Iris pigment epithelial cell (primary cell): ENCODE data around the gene PEAR1.

Experiments used
- DNase-seq: peaks from one replicate; pipeline ENCODE4 v3.0.0-alpha.2; 2011; ENCODE audit warnings: low read depth

Gene PEAR1

DNA sequence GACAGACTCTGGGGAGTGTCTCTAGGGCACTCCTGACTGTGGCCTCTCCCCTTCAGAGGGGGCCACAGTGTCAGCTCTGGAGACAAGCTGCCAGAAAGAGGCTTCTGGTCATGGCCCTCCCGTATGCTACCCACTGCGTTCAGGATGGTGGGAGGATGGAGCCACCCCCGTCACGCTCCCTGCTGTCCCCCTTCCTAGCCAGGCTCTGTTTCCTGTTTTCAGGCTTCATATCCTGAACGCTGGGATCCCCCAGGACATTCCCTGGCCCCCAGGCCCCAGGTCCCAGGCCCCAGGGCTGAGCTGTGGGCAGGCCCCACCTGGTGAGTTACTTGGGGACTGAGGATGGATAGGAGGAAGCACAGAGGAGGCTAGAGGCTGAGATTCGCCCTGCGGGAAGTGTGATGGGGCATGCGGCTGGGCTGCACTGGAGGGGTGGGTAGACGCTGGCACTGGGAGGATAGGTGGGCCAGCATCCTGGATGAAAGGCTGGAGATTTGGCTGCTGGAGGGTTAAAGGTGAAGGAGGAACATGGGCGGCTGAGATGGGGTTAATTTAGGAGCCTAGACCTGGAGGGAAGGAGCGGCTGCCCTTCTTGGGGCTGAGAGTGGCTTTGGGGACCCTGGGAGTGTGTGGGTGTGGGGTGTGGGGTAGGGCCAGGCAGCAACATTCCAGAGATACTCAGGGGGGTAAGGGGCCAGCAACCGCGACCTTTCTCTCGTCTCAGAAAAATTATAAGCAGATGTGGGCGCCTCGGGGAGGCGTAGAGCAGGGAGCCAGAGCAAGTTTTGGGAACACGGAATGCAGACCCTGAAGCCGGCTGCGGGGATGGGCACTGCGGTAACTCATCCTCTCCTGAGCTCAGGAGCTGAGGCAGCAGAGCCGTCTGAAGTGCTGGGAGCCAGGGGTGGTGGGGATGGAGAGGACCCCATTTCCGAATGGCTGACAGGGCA, 8.7 kb downstream of the PEAR1 start:
- no peak for DNase-seq

DNA sequence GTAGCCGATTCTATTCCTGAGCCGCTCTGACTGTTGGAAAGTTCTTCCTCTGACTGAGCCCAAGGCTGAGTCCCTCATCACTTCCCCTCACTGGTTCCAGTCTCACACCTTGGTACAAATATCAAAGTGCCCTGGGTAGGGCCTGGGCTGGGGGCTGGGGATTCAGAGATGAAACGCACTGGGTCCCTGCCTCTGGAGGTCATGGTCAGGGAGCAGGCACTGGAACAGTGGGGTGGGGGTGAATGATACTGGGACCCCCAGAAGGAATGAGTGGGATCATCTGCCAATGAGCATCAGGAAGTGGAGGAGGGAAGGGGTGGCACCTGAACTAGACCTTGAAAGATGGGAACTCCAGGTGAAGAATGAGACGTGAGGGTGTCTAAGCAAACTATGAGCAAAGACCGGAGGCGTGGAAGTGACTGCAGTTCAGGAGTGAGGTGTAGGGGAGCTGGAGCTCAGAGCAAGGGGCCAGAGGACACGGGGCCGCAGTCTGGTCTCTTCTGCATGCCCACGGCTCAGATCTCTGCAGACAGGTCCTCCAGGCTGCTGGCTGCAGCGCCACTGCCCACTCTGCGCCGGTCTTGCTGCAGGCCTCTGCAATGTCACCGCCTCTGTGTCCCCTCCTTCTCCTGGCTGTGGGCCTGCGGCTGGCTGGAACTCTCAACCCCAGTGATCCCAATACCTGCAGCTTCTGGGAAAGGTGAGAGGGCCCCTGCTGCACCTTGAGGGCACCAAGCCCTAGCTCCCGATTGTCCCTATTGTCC, 10.0 kb downstream of the PEAR1 start:
- no peak for DNase-seq

DNA sequence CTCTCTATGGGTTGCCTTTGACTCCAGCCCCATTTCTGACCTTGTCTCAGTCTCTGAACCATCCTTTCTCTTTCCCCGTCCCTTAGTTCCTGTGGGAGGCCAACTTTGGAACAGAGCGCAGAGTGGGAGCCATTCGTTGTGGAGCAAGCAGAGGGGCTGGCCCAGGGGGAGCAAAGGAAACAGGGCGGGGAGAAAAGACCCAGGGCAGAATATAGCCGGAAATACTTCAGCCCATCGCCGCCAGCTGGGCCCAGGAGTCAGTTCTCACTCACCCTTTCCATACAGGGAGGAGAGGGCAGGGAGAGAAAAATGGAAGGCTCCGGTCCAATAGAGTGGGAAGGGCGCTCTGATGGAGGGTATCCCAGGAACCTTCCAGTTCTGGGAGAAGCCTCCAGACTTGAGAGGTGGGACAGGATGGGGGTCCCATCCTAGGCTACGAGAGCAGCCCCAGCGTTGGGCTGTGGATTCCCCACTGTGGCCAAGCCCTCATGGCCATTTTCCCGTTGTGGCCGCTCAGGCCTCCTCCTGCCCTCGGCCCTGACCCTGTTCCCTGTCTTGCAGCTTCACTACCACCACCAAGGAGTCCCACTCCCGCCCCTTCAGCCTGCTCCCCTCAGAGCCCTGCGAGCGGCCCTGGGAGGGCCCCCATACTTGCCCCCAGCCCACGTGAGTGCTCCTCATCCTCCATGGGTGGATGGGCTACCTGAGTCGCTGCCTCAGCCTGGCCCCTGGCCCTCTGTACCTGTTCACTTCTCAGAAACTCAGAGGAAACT, 10.9 kb downstream of the PEAR1 start:
- DNase-seq: no peak

DNA sequence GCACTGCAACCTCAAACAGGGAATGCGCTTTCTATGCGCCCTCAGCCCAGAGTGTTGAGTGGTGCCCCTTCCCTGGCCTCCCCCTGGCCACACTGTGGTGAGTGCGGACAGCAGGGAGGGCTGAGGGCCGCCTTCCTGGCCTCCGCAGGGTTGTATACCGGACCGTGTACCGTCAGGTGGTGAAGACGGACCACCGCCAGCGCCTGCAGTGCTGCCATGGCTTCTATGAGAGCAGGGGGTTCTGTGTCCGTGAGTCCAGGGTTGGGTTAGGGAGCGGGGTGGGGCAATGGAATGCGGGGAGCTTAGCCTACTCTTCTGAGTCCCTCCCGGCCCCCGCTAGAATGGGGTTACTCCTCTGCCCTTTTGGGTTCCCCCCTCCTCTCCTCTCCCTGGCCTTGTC, 11.7 kb downstream of the PEAR1 start:
- no peak for DNase-seq

DNA sequence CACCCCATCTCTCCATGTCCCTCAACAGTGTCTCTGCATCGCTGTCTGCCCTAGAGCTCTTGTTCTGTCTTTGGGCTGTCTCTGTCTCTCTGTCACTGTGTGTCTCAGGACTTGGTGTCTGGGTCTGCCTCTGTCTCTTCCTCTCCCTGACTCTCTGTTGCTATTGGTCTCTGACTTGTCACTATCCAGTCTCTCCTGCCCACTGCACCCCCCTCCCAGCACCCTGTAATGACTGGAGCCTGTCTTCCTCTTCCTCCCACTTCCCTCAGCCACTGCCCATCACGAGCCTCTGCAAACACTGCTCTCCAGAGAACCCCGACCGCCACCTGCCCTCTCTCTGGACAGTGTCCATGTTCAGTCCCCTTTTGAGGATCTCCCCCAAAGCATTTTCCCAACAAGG, 12.1 kb downstream of the PEAR1 start:
- no peak for DNase-seq

DNA sequence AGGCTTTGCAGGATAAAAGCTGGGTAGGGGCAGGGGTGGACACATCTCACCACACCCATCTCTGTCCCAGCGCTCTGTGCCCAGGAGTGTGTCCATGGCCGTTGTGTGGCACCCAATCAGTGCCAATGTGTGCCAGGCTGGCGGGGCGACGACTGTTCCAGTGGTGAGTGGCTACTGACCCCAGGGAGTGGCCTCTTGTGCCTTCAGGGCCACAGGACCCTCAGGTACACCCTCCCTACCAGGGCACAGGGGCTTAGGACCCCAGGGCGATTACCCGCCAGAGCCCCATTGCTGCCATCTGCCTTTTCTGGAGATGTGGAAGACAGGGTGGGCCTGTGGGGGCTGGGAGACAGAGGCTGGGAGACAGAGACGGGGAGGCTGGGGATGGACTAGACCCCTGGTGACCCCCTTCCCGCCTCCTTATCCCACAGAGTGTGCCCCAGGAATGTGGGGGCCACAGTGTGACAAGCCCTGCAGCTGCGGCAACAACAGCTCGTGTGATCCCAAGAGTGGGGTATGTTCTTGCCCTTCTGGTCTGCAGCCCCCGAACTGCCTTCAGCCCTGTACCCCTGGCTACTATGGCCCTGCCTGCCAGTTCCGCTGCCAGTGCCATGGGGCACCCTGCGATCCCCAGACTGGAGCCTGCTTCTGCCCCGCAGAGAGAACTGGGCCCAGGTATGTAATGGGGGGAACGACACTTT, 12.8 kb downstream of the PEAR1 start:
- no peak for DNase-seq

DNA sequence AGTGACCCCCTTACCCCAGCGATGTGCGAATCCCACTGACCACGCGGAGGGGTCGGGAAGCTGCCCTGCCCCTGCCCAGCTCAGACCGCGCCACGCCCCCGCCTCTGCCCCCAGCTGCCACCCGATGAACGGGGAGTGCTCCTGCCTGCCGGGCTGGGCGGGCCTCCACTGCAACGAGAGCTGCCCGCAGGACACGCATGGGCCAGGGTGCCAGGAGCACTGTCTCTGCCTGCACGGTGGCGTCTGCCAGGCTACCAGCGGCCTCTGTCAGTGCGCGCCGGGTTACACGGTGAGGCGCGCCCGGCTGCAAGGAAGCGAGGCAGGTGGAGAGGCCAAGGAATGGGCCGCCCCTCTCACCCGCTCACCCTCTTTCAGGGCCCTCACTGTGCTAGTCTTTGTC, 15.0 kb downstream of the PEAR1 start:
- no peak for DNase-seq

DNA sequence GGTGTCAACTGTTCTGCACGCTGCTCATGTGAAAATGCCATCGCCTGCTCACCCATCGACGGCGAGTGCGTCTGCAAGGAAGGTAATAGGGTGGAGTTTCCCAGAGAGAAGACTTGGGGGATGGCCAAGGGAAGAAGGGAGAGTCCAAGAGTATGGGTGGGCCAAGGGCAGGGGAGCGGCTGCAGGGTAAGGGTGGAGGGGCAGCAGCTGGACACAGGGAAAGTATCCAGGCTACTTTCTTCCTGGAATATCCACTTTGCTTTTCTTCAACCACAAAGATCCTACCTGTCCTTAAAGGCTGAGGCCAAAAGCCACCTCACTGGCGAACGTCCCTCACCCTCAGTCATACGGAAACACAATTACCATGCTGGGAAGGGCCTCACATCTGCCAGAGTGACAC, 15.4 kb downstream of the PEAR1 start:
- no peak for DNase-seq

DNA sequence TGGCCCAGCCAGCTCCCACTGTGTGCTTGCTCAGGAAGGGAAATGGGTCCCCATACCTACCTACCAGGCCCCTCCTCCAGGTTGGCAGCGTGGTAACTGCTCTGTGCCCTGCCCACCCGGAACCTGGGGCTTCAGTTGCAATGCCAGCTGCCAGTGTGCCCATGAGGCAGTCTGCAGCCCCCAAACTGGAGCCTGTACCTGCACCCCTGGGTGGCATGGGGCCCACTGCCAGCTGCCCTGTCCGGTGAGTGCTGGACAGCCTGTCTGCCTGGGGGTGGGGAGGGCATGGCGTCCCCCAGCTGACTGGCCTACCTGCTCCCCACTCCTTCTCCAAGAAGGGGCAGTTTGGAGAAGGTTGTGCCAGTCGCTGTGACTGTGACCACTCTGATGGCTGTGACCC, 16.2 kb downstream of the PEAR1 start:
- no peak for DNase-seq

DNA sequence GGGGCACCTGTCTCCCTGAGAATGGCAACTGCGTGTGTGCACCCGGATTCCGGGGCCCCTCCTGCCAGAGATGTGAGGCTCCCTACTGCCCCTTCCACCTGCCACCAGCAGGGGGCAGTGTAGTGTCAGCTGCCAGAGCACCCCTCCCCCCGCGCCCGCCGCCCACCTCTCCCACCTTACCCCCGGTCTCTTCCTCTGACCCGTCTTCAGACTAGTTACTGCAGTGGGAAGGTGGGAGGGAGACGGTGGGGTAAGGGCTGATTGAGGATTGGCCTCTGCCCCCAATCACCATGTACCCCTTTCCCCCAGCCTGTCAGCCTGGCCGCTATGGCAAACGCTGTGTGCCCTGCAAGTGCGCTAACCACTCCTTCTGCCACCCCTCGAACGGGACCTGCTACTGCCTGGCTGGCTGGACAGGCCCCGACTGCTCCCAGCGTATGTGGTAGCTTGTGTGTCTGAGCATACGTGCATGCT, 16.8 kb downstream of the PEAR1 start:
- DNase-seq: no peak

DNA sequence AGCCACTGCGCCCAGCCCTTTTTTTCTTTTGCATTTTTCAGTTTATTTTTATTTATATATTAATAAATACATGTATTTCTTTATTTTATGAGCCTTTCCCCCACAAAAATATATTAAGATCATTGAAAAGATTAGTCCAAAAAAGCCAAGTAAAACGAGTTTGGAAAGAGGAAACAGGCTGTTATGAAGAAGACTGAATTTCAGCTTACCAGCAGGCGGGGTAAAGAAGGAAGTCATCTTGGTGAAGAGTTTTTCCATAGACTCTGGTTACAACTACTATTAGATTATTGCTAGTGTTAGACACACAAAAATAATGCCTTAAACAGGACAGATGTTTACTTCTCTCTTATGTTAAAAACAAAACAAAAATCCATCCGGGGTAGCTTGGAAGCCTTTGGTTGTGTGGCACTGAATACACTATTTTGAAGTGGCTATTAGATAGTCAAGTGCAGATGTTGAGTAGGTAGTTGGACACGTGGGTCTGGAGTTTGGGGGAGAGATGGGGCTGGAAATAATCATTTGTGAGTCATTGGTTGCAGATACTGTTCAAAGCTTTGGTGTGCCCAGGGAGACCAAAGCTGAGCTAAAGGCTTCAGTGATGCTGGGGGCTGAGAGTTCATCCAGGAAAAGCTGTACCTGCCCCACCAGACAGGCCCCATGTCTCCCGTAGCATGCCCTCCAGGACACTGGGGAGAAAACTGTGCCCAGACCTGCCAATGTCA, 18.2 kb downstream of the PEAR1 start:
- no peak for DNase-seq

DNA sequence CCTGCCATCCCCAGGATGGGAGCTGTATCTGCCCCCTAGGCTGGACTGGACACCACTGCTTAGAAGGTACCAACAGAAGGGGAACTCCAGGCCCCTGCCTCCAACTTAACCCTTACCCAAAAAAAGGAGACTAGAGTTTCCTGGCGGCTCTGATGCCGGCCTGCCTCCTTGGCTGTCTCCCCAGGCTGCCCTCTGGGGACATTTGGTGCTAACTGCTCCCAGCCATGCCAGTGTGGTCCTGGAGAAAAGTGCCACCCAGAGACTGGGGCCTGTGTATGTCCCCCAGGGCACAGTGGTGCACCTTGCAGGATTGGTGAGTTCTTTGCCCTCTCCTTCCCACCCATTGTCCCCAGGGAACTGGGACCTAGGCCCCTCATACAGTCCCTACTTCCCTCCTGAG, 18.8 kb downstream of the PEAR1 start:
- no peak for DNase-seq

DNA sequence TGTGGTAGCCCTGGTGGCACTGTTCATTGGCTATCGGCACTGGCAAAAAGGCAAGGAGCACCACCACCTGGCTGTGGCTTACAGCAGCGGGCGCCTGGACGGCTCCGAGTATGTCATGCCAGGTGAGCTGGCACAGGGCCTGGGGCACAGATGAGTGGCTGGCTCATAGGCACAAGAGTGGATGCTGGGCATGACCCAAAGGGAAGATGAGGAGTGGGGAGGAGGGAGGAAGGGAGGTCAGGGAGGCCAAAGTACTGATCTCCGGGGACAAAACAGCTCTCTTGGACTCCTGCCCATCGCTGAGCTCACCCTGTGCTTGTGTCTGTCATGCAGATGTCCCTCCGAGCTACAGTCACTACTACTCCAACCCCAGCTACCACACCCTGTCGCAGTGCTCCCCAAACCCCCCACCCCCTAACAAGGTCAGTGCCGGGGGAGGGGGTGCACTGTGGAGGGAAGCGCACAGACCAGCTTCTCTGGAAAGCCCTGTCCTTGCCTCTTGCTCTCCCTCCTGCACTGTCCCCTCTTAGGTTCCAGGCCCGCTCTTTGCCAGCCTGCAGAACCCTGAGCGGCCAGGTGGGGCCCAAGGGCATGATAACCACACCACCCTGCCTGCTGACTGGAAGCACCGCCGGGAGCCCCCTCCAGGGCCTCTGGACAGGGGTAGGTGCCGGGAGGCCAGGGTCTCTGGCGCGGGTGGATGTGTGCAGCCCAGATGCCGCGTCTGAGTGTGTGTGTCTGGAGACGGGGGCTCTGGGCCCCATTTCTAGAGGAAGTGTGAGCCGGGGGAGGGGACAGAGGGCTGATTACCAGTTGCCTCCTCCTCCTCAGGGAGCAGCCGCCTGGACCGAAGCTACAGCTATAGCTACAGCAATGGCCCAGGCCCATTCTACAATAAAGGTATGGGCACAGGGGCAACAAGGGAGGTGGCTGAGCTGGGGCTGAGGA, 19.6 kb downstream of the PEAR1 start:
- DNase-seq: no peak

DNA sequence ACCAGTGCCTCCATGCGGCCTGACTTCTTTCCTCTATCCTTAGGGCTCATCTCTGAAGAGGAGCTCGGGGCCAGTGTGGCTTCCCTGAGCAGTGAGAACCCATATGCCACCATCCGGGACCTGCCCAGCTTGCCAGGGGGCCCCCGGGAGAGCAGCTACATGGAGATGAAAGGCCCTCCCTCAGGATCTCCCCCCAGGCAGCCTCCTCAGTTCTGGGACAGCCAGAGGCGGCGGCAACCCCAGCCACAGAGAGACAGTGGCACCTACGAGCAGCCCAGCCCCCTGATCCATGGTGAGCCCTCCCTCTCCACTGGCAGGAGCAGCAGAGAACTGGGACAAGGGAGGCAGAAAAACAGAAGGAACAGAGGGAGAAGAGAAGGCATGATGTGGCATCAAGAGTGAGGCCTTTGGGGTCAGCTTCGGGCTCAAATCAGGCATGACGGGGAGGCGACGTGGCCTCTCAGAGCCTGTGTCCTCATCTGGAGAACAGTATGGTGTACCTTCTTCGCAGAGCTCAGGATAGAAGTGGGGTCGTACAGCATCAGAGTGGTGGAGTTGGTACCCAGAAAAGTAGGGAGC, 20.4 kb downstream of the PEAR1 start:
- DNase-seq: no peak

DNA sequence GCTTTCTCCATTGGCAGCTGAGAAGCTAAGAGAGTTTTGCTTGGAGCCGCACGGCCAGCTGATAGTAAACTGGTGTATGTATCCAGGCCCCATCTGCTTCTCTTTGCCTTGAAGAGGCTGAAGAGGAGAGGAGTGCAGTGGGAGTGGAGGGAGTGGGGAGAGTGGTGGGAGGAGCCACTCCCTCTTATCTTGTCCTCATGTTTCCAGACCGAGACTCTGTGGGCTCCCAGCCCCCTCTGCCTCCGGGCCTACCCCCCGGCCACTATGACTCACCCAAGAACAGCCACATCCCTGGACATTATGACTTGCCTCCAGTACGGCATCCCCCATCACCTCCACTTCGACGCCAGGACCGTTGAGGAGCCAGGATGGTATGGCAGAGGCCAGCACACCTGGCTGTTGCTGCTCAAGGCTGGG, 20.9 kb downstream of the PEAR1 start:
- peak; percentile 83 for DNase-seq

DNA sequence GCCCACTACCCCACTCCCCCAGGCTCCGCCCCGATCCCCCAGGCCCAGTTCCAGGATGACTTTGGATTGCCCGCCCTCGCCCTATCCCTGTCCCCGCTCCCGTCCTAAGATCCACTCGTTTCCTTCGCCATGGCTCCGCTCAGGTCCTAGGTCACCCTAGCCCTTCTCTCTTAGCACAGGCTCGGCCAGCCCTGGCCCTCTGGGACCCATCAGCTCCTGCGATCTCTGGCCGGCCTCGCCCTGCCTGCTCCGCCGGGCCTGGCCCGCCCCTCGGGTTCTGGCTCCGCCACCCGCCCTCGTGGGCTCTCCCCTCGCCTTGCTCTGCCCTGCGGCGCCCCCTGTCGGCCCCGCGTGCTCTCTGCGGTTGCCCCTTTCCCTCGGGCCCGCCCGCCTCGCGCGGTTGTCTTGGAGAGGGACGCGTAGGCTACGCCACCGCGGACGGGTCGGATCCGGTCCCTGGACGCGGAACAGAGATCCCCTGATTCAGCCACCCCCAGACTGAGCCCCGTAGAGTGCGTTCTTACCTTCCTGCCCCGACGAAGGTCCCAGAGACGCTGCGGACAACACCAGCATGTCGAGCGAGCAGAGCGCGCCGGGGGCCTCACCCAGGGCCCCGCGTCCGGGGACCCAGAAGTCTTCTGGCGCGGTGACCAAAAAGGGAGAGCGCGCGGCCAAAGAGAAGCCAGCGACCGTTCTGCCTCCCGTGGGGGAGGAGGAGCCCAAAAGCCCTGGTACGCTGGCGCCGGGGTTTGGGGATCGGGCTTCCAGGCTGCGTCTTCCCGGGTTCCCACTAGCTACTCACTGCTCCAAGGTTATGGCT, 26.9 kb downstream of the PEAR1 start, which contains the start of gene LRRC71:
TSS of gene LRRC71 (plus strand) at position 400 of the 820 bp plus-strand sequence. CDS start at position 572, 172 bp downstream.
- peak; percentile 66 for DNase-seq

DNA sequence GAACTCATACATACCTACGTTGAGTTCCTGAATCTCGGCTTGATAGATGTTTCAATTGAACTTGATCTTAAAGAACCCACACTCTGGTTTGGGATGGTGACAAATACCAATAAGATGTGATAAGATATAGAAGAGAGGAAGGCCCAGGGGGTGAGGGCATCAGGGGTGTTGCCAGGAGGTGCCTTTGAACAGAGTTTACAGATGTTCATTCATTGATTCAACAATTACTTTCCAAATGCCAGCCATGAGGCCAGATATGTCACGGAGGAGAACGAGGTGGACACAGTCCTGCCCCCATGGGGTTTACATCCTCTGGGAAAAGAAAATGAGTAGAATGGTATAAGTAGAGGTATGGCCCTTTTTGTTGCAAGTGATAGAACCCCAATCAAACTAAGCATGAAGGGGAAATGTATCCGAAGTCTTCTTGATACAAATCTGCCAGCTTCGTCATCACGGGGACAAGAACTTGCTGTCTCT, 27.6 kb downstream of the PEAR1 start:
- no peak for DNase-seq

DNA sequence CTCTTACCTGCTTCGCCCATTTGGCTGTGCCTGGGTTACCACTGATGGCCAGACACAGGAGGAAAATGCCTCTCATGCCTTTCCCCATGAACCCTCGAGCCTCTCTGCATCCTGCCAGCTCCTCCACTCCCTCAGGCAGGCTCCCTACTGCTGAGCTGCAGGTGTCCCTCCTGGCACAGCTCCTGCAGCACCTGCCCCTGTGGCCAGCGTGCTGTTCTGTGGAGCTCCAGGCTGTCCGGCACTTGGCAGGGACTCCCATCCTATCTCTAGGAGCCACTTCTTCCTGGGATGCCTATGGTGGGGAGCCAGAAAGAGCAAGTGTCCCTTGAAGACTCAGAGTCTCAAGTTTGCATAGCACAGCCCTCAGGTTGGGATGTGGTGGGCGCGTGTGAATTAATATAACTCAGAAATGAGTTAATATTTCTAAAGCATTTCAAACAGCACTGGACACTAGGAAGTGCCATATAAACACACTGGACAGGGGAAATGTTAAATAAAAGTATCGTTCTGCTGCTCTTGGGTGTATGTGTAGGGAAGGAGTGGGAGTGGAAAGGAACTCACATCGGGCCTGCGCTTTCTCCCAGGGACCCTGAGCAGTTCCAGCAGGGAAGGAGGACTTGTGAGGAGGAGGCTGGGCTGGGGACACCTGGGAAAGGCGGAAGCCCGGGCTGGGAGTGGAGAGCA, 29.6 kb downstream of the PEAR1 start:
- DNase-seq: no peak
